22Rv1 (cell line): Measurements from ENCODE around the gene LRRC45.

Experiments used
- H3K27ac ChIP-seq: fragments of 450-650 bp; 2 replicates; pipeline ENCODE4 v1.5.1; 2017
- ZFX ChIP-seq: fragments of 450-650 bp; IDR thresholded peaks from 2 replicates; pipeline ENCODE4 v1.6.1; 2017; ENCODE audit warnings: antibody characterized with exemption, borderline replicate concordance
- TF ChIP-seq, protein P1 (sequence below): fragments of 450-650 bp; IDR thresholded peaks from 2 replicates; pipeline ENCODE4 v1.5.1; 2017; ENCODE audit warnings: mild to moderate bottlenecking

Gene LRRC45

GRCh38 chr17:82062984-82063368, 39.9 kb downstream of the LRRC45 start:
- no peak for TF ChIP-seq ZFX
- TF ChIP-seq, protein P1, sequence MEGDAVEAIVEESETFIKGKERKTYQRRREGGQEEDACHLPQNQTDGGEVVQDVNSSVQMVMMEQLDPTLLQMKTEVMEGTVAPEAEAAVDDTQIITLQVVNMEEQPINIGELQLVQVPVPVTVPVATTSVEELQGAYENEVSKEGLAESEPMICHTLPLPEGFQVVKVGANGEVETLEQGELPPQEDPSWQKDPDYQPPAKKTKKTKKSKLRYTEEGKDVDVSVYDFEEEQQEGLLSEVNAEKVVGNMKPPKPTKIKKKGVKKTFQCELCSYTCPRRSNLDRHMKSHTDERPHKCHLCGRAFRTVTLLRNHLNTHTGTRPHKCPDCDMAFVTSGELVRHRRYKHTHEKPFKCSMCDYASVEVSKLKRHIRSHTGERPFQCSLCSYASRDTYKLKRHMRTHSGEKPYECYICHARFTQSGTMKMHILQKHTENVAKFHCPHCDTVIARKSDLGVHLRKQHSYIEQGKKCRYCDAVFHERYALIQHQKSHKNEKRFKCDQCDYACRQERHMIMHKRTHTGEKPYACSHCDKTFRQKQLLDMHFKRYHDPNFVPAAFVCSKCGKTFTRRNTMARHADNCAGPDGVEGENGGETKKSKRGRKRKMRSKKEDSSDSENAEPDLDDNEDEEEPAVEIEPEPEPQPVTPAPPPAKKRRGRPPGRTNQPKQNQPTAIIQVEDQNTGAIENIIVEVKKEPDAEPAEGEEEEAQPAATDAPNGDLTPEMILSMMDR: no peak

GRCh38 chr17:82063424-82064415, 40.6 kb downstream of the LRRC45 start:
- TF ChIP-seq, protein P1: no peak
- no peak for TF ChIP-seq ZFX
- peak overlapping the region; percentile 87 for H3K27ac ChIP-seq

More at GRCh38 chr17:82062984-82063368, 39.9 kb downstream of the LRRC45 start:
- peak overlapping the region; percentile 87 for H3K27ac ChIP-seq

DNA sequence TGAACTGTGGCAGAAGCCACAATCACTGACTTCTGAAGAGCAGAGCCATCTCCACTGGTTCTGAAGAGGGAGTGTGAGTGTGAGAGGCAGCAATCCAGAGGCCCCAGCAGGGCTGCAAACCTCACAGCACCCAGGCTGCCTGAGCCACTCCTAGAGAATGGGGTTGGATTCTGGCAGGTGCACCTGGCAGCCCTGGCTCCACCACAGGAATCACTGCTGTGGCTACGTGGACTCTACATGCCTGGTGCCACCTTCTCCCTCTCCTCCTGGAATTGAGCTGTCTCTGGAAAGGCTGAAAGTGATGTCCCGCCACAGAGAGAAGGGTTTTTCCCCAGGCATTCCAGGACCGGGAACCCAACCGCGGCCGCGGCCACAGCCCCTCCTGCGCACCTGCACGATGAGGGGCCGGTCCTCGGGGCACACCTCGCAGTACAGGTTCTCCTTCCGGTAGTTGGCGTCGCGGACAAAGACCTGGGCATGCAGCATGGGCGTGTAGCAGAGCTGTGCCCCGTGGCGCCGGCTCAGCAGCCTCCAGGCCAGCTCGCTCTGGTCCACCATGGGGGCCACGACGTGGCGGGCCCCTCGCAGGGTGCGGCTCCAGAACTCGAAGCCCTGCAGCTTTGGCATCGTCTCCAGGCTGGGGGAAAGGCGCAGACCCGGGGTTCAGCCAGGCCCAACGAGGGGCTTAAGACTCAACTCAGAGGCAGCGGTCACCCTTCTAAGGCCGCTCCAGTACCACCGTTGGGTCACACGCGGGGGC, 41.5 kb downstream of the LRRC45 start:
- H3K27ac ChIP-seq: peak overlapping the region; percentile 87
- TF ChIP-seq, protein P1: no peak
- TF ChIP-seq ZFX: no peak

GRCh38 chr17:82065193-82065637, 42.1 kb downstream of the LRRC45 start:
- H3K27ac ChIP-seq: peak overlapping the region; percentile 87
- TF ChIP-seq, protein P1: no peak
- TF ChIP-seq ZFX: no peak

GRCh38 chr17:82065638-82066303, 42.7 kb downstream of the LRRC45 start, which contains the start of gene DUS1L:
Gene DUS1L, minus strand, starts transcription at chr17:82065804. Its CDS starts 745 bp downstream, at chr17:82065059.
- TF ChIP-seq, protein P1: no peak
- TF ChIP-seq ZFX: no peak; the same call in 1 of the 2 replicates
- peak within 1 kb of the TSS; percentile 87 for H3K27ac ChIP-seq

GRCh38 chr17:82070611-82071010, 47.5 kb downstream of the LRRC45 start:
- no peak for TF ChIP-seq ZFX
- TF ChIP-seq, protein P1: no peak
- H3K27ac ChIP-seq: no peak overlapping the region
